Glomerular visceral epithelial cell (primary cell): Measurements from ENCODE around the gene CFAP20.
"Not testable (repeated sequence)": the region's sequence is repeated elsewhere in the genome, so short reads cannot be mapped to it uniquely, and the experiment has no call there.

Experiments used
- DNase-seq: peaks from one replicate; pipeline ENCODE4 v3.0.0-alpha.2; 2016; ENCODE audit errors: extremely low spot score

CFAP20 gene

DNA sequence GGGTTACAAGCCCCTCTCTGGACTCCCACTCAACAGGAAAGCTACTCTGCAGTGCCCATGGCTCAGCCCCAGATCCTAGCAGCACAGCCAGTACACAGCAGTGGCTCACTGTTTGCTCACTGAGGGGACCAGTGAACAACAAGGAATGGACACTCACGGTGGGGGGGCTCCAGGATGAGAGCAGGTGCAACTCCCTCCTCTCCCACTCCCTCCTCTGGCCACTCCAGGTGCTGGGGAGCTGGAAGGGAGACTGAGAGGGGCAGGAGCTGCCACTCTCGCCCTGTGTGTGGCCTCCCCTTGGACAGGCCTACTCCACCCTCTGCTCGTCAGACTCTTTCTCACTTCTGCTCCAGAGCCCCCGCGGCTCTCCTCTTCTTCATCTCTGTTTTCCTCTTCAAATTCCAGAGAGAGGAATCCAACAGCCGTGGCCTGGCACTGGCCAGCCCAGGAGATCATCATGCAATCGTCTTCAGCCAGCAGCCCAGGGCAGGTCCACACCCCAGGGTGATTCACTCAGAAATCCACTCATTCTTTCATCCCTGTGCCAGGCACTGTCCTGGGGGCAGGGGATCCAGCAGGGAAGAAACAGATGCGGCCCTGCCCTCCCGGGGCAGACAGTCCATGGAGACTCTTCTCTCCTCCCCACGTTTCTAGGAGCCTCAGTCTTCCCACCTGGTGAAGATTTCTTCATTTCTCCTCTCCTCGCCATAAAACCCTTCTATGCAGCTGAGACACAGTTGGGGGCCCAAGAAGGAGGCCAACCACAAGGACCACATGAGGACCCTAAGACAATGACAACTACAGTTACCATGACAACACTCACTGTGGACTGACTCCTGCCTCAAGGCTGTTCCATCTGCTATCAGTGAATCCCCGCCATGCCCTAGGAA, 30.7 kb downstream of the CFAP20 start:
- peak; percentile 45 for DNase-seq

DNA sequence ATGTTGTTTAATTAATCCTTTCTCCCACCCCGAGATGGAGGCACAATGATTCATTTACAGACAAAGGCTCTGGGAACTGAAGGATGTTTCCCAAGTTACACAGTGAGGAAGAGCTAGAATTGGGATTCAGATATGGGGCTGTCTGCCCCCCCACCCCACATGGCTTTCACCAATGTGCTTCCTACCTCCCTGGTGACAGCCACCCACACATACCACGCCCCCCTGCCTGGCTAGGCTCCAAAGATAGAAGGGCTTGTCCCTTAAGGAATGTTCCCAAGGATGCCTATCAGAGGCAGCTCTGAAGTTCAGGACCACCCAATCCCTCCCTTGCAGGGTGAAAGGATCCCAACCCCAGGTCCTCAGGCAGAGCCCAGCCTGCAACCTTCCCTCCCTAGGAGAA, 32.9 kb downstream of the CFAP20 start:
- DNase-seq = no peak

DNA sequence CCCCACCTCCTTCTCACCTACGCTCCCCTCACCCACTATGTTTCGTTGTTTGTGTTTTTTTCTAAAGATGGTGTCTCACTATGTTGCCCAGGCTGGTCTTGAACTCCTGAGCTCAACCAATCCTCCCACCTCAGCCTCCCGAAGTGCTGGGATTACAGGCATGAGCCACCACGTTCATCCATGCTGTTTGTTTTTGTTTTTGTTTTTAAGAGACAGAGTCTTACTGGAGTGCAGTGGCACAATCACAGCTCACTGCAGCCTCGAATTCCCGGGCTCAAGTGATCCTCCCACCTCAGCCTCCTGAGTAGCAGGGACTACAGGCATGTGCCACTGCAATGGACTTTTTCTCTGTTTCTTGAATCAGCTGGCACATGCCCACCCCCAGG, 33.6 kb downstream of the CFAP20 start:
- DNase-seq = not testable (repeated sequence)

DNA sequence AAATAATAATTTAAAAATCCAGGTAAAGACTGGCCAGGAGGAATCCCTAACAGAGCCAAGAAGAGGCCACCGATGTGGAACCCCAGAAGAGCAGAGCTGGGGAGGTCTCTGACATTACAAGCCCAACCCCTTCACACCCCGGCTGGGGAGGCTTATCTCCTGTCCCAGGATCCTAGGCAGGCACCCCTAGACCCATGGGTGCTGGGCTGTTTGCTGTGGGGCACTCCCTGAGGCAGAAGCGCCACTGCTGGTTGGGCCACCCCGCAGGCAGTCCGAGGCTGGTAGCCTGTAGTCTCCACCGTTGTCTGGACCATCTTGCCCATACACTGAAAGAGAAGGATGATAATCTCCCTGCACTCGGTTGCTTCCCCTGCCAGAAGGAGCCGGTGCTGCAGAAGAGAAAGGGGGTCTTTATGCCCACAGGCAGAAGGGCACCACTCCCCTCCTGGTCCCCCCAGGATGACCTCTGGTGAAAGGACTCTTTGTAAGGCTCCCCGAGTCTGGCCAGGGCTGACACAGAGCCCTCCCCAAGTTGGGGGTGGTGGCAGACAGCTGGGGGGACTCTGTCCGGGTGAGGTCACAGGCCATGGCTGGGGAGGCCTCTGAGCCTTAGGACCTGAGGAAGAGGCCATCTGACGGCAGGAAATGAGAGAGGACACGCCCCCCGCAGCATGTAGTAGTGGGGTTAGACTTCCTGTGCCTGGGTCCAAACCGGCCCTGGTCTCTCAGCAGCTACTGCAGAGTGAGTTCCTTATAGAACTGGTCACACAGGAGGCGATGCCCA, 34.2 kb downstream of the CFAP20 start:
- DNase-seq = no peak

DNA sequence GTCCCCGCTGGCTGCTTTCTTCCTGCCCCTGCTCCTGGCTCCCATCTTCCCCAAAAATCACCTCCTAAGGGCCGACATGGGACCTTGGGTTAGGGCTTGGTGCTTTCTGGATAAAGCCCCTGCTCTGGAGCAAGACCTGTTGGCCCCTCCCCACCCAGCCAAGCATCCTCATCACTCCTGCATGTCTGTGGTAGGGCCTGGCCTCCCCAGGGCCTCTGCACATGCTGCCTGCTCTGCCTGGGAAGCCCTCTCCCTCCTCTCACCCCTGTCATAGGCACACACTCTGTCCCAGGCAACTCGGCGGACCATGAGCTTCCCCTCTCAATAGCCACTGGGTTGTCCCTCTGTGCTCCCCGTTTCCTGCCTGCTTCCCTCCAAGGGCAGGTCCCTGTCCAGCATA, 35.2 kb downstream of the CFAP20 start:
- no peak for DNase-seq

DNA sequence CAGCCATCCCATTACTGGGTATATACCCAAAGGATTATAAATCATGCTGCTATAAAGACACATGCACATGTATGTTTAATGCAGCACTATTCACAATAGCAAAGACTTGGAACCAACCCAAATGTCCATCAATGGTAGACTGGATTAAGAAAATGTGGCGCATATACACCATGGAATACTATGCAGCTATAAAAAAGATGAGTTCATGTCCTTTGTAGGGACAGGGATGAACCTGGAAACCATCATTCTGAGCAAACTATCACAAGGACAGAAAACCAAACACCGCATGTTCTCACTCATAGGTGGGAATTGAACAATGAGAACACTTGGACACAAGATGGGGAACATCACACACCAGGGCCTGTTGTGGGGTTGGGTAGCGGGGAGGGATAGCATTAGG, 38.8 kb downstream of the CFAP20 start:
- not testable (repeated sequence) for DNase-seq

DNA sequence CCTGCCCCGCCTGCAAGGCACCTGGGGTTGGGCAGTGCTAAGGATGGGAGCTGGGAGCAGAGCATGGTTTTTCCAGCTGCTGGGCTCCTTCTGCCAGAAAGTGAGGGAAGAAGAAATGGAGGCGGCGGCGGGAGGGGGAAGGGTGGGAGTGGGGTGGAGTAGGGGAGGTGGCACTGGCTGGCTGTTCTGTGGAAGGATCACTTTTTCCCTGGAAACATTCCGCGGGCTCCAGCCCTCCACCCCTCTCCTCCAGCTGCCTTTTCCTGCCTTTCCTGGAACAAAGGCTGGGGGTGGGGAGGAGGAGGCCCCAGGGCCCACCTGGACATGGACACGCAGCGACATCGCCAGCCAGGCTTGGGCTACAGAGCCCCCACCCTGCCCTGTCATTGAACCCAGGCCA, 41.1 kb downstream of the CFAP20 start:
- DNase-seq = no peak

DNA sequence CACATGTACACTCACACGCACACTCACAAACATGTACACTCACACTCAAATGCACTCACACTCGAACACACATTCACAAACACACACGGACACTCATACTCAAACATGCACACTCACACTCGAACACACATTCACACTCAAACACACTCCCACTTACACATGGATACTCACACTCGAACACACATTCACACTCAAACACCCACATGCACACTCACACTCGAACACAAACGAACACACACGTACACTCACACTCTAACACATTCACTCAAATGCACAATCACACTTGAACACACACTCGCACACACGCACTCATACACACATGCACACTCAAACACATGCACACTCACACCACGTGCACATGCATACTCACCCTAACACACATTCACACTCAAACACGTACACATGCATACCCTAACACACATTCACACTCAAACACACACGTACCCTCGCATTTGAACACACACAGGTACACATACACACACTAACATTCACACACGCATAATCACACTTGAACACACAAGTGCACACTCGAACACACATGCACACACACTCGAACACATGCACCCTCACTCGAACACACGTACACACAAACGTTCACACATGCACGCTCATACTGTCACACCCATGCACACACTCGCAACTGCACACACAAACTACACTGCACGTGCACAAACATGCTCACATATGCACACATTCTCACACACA, 41.8 kb downstream of the CFAP20 start:
- no peak for DNase-seq

DNA sequence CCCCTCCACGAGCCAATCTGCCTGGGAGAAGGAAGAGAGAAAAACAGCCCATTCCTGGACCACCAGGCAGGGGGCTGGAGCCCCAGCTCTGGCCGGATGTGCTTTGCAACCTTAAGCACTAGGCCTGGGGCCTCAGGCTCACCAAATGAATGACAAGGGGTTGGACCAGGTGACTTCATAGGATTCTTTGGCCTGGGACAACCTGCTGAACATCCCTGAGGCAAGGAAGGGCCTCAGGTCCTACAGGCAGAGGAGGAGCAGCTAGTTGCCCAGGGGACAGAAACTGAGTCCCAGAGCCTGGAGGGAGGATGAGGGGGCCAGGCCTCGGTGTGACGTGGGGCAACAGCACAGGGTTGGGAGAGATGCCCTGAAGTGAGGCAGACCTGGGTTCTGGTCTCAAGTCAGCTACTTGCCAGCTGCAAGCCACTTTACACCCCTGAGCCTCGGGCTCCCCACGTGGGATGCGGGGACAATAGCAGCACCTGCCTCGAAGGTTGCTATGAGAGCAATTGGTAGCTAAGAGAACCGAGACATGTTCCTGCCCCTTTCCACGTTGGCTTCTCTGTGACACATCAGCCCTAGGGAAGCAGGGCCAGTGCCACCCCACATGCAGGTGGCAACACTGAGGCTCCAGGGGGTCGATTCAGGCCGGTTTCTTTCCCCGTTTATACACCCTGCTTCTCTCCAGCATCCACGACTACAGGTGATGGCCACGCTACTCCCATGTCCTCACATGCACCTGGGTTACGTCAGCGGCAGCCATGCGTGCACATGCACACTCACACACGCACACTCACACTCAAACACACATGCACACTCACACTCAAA, 42.6 kb downstream of the CFAP20 start:
- no peak for DNase-seq

DNA sequence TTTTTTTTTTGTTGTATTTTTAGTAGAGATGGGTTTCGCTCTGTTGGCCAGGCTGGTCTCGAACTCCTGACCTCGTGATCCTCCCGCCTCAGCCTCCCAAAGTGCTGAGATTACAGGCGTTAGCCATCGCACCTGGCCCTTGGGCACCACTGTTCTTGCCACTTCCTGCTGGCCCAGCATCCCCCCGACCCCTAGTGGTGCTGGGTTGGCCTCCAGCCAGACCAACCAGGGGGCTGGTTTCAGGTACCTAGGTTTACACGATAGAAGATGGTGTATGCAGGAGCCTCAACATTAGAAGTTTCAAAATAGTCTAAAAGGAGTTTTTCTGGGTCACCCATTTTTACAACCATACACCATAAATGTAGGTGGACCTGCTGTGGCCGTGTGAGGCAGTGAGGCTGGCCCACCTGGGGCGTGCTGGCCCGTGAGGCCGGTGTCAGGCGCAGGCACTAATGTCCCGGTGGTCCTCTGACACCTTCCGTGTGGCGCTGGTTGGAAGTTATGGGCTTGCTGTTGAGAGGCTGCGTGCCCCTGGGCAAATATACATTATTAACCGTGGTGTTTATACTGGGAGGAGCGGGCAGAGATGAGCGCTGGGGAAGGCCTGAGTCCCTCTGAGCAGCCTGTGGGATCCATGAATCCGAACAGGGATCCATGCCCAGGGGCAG, 43.5 kb downstream of the CFAP20 start:
- DNase-seq = no peak

DNA sequence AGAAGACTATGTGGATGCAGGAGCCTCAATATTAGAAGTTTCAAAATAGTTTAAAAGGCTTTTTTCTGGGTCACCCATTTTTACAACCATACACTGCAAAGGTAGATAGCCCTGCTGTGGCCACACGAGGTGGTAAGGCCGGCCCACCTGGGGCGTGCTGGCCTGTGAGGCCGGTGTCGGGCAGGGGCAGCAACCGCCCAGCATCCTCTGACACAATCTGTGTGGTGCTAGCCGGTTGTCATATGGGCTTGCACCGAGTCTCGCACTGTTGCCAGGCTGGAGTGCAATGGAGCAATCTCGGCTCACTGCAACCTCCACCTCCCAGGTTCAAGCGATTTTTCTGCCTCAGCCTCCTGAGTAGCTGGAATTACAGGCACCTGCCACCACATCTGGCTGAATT, 44.0 kb downstream of the CFAP20 start:
- no peak for DNase-seq

DNA sequence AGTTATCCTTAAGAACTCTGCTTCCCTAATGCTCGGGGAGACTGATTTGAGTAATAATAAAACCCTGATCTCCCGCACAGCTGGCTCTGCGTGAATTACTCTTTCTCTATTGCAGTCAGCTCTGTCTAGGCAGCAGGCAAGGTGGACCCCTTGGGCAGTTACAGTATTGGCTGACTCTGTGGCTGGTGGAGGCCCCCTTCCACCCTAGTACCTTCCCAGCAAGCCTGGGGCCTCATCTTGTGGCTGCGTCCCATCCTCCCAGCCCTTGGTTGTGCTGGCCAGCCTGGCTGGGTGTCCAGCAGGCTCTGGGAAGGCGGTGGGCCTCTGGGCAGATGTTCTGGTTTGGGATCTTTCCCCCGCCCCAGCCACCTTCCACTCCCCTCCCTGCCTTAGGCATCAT, 44.5 kb downstream of the CFAP20 start:
- DNase-seq = no peak

DNA sequence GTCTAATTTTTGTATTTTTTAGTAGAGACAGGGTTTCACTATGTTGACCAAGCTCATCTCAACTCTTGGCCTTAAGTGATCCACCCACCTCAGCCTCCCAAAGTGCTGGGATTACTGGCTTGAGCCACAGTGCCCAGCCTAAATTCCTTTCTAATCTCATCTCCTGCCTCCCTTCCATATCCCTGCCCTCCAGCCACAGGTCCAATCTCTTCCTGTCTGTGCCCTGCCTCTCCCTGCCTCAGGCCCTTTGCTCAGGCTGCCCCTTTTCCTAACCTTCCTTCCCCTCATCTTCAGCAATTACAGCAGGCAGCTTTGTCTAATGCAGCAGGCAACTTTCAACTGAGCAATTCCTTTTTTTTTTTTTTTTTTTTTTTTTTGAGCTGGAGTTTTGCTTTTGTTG, 46.8 kb downstream of the CFAP20 start:
- DNase-seq = no peak

DNA sequence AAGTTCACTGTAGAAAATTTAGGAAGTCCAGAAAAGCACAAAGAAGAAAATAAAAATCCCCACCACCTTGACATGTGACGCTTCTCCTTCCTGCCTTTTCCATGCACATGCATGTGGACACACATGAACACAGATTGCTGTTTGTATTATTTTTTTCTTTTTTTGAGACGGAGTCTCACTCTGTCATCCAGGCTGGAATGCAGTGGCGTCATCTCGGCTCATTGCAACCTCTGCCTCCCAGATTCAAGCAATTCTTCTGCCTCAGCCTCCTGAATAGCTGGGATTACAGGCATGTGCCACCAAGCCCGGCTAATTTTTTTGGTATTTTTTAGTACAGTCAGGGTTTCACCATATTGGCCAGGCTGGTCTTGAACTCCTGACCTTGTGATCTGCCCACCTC, 48.5 kb downstream of the CFAP20 start:
- DNase-seq = not testable (repeated sequence)

DNA sequence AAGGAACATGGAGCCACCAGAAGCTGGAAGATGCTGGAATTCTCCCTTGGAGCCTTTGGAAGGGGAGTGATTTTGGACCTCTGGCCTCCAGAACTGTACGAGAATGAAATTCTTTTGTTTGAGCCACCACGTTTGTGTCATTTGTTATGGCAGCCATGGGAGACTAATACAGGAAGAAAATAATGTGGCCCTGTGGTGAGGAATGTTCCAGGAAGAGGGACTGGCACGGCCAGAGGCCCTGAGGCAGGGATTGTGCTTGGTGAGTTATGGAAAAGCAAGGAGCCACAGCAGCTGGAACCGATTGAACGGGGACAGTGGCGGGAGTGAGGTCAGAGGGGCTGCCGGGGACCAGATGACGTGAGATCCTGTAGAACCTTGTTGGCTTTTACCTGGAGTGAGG, 51.4 kb downstream of the CFAP20 start:
- no peak for DNase-seq

DNA sequence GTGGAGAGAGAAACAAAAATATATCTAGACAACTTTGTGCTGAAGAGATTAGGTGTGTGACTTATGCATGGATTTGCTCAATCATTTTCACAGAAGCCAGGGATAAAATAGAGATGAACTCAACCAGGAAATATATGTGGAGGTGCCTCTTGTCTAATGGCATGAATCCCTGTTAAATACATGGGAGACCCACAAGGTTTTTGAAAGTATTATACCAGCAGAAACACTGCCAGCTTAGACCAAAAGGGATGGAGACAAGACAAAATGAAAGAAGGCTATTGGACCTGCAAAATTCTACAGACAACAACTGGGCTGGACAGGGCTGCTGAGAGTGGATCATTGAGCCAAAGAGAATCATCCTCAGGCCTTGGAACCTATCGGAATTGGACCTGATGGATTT, 52.7 kb downstream of the CFAP20 start:
- no peak for DNase-seq

DNA sequence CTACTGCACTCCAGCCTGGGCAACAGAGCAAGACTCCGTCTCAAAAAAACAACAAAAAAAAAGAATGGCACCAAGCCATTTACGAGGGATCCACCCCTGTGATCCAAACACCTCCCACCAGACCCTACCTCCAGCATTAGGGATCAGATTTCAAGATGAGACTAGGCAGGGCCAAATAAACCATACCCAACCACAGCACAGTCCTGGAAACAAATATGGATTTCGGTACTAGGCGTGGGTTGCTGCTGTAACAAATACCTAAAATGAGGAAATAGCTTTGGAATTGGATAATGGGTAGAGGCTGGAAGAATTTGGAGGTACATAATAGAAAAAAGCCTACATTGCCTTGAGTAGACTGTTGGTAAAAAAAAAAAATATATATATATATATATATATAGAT, 54.5 kb downstream of the CFAP20 start:
- DNase-seq = no peak

DNA sequence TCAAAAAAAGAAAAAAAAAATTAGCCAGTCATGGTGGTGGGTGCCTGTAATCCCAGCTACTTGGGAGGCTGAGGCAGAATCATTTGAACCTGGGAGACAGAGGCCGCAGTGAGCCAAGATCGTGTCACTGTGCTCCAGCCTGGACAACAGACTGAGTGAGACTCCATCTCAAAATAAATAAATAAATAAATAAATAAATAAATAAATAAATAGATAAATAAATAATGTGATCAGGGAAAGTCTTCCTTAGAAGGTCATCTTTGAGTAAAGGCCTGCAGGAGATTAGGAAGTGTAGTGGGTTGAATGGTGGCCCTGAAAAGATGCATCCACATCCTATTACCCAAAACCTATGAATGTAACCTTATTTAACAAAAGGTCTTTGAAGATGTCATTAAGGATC, 56.1 kb downstream of the CFAP20 start:
- DNase-seq = not testable (repeated sequence)

DNA sequence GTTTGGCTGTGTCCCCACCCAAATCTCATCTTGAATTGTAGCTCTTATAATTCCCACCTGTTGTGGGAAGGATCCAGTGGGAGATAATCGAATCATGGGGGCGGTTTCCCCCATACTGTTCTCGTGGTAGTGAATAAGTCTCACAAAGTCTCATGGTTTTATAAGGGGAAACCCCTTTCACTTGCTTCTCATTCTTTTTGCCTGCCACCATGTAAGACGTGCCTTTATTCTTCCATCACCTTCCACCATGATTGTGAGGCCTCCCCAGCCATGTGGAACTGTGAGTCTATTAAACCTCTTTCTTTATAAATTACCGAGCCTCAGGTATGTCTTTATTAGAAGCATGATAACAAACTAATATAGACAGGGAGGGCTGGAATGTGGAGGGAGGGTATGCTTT, 57.0 kb downstream of the CFAP20 start:
- DNase-seq = not testable (repeated sequence)

DNA sequence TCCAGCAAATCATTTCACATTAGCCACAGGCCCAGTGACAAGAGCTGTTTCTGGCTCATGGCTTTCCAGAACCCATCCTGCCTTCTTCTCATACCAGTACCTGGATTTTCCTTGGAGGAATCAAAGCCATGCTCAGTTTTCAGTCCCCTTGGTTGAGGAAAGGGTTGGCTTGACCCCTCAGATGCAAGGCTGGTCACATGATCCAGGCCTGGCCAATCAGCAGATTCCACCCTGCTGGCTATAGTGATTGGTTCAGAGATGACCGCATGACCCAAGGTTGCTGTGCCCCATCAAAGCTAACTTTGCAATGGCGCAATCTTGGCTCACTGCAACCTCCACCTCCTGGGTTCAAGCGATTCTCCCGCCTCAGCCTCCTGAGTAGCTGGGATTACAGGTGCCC, 58.6 kb downstream of the CFAP20 start:
- DNase-seq = no peak
